Measurements from ENCODE around the gene PLK5.
"Not testable (repeated sequence)": the region's sequence is repeated elsewhere in the genome, so short reads cannot be mapped to it uniquely, and the experiment has no call there.

Gene PLK5

GRCh38 chr19:1509602-1510441 is 14.1 kb upstream of the PLK5 start:
- no peak for DNase-seq

GRCh38 chr19:1510442-1510806 is 13.5 kb upstream of the PLK5 start:
- DNase-seq: no peak

DNA sequence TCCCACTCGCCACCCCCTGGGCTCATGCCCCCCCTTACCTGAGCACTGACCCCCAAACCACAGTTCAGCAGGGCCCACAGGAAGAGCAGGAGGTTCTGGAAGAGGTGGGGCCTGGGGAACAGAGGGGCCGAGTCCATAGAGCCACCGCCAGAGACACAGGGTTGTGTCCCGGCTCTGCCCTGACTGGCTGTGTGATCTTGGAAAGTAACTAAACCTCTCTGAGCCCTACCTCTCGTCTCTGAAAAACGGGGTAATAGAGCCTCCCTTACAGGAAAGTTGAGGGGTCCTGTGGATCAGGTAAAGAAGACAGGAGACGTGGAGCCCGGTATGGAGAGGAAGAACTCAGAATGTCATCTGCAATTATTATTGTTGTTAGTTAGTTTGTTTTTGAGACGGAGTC is 13.1 kb upstream of the PLK5 start:
- no peak for DNase-seq

DNA sequence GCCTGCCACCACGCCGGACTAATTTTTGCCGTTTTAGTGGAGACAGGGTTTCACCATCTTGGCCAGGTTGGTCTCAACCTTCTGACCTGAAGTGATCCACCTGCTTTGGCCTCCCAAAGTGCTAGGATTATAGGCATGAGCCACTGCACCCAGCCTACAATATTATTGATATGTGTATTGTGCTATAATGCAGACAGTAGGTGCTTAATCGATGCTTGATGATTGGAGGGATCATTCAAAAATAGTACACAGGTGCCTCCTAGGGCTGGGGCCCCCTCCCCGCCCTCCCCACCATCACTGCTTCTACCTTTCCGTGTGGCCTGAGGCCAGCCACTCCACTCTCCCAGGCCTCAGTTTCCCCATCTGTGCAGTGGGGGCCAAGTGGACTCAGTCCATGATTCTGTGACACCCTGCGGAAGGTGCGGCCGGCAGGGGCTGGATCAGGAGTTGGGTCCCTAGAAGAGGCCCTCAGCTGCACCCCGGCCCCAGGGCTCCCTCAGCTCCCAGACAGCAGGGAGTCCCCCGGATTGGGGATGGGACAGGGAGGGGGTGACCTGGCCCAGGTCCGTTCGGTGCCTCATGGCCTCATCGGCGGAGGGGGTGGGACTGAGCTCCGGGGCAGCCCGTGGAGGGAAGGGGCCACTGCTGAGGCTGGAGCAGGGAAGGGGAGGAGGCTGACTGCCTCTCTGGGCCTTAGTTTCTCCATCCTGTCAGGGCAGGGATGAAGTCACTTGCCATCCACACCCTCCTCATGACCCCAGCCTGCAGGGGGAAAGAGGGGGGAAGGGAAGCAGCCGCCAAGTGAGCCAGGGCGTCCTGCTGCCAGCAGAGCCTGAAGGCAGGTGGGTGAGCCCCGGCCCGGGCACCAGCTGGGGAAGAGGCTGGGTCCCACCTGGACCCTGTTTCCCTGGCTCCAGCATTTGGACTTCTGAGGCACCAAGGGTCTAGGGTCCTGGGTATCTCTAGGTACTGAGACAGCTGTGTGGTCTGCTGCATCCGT is 12.3 kb upstream of the PLK5 start:
- no peak for DNase-seq

GRCh38 chr19:1512671-1513498 is 11.0 kb upstream of the PLK5 start, which contains the start of gene ADAMTSL5:
Gene ADAMTSL5 (minus strand): TSS chr19:1513019. CDS start chr19:1510943, 2,076 bp downstream.
- no peak for DNase-seq

- DNase-seq: no peak
Observed at GRCh38 chr19:1513499-1514294, 10.2 kb upstream of the PLK5 start.

DNA sequence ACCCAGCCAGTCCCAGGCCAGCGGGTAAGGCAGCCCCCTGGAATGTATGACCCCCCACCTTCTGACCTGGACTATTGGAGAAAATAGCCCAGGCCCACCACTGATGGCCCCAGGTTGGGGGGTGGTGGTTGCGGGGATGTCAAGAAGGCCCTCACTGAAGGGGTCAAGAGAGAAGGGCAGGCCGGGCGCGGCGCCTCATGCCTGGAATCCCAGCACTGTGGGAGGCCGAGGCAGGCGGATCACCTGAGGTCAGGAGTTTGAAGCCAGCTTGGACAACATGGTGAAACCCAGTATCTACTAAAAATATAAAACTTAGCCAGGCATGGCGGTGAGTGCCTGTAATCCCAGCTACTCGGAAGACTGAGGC is 9.6 kb upstream of the PLK5 start:
- no peak for DNase-seq

DNA sequence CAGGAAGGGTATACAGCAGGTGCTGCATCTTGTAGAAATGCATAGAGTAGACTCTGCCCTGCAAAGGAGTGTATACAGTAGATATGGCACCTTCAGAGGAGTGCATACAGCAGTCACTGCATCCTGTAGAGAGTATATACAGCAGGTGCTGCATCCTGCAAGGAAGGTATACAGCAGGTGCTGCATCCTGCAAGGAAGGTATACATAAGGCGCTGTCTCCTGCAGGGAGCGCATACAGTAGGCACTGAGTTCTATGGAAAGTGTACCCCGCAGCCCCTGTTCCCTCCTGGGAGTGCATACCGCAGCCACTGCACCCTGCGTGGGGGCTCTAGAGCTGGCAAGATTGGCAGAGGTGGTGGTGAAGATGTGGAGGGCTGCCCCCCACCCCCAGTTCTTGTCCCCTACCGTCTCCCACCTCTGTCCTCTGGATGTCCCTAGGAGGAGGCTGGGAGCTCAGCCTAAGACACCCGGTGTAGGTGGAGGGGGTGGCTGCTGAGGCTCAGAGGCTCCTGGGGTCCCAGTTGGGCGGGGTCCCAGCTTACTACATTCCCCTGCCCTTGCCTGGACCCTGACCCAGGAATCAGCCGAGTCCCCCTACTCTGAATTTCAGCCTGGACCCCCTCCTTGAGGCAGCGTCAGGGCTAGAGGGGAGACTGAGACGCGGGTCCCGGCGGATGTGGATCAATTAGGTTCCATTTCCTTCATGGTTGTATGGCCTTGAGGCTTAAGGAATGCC is 8.7 kb upstream of the PLK5 start:
- DNase-seq: no peak

- no peak for DNase-seq
Observed at GRCh38 chr19:1516395-1516753, 7.5 kb upstream of the PLK5 start.

DNA sequence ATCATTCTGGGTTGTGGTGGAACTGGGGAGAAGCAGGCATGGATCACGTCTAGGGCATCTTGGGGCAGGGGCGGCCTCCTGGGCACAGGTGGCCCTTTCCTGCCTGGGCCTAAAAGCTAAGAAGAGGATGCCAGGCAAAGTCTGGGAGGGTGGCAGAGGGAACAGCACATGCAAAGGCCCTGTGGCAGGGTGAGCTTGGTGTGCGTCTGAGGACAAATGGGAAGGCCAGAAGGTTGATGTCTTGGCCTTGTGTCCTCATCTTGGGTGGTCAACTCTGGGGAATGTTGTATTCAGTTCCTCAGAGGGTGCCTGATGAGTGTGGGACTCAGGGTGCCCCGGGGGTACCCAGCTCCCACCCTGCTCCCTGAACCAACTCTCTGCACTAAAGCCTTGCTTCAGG is 5.4 kb upstream of the PLK5 start:
- no peak for DNase-seq

DNA sequence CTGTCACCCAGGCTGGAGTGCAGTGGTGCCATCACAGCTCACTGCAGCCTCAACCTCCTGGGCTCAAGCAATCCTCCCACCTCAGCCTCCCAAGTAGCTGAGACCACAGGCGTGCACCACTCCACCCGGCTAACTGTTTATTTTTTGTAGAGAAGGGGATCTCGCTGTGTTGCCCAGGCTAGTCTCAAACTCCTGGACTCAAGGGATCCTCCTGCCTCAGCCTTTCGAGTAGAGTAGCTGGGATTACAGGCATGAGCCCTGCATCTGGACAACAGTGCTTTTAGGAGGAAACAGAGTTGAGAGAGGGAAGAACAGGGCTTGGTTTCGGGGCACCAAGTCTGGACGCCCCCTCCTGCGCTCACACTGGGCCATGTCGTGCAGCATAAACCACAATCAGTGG is 4.1 kb upstream of the PLK5 start:
- DNase-seq: not testable (repeated sequence)

GRCh38 chr19:1520203-1520780 is 3.6 kb upstream of the PLK5 start:
- no peak for DNase-seq

GRCh38 chr19:1521636-1522035 is 2.2 kb upstream of the PLK5 start:
- no peak for DNase-seq

GRCh38 chr19:1522061-1522460 is 1.8 kb upstream of the PLK5 start:
- DNase-seq: no peak

DNA sequence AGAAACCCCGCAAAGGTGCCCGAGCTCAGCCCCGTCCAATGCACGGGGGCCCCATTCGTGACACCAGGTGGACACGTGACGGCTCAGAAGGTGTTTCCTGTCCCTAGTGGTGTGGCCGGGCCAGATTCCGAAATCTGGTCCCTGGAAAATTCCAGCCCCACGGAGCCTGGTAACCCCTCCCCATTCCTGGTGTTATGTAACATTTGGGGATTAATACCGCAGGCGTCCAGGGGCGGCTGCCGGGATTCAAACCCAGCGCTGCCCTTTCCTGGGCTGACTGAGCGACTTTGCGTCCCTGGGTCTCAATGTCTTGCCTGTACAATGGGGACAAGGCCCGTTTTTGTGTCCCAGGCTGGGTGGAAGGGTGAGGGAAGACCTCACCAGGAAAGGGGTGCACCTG is 1.0 kb upstream of the PLK5 start:
- no peak for DNase-seq

DNA sequence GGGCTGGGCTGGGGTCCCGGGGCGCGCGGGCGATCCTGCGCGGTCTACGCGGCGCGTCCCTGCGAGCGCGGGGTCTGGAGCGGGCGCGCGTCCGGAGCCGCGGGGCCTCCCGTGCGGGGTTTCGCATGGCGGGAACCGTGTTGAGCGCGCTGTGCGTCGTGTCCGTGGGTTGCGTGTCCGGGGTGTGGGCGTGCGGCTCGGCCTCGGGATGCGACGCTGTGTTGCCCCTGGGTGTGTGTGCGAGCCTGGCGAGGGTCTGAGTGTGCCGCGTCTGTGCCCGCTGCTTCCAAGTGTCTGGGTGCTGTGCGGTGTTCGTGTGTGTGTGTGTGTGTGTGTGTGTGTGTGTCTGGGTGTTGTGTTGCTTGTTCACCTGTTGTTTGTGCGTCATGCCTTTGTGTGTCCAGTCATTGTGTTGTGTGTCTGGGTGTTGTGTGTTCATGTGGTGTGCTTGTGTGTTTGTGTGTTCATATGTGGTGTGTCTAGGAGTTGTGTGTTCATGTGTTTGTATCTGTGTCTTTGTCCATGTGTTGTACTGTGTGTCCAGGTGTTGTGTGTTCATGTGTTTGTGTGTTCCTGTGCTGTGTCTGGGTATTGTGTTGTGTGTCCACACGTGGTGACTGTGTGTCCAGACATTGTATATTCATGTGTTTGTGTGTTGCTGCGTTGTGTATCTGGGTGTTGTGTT is 552 bp downstream of the PLK5 start:
- no peak for DNase-seq

DNA sequence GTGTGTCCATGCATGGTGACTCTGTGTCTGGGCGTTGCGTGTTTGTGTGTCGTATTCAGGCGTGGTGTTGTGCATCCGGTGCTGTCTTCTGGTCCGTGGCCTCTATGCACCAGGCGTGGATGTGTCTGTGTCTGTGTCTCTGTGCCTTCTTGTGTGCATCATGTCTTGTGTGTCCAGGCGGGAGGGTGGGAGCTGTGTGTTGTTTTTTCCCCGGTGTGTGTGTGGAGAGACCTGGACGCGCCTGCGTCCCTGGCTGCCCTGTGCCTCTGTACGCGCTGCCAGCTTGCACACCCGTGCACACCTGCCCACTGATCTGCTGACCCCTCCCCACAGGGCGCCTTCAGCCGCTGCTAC is 1.1 kb downstream of the PLK5 start:
- DNase-seq: no peak

DNA sequence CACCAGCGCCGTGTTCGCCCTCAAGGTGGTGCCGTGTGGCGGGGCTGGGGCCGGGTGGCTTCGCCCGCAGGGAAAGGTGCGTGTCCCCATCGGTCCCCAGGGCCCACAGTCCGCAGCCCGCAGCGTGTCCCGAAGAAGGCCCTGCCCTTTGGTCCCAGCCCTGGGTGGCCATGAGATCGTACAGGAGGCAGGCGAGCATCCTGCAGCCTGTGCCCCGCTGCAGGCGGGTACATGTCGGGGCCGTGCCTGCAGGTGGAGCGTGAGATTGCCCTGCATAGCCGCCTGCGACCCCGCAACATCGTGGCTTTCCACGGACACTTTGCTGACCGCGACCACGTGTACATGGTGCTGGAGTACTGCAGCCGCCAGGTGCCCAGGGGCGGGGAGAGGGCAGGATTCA is 1.5 kb downstream of the PLK5 start:
- DNase-seq: no peak

DNA sequence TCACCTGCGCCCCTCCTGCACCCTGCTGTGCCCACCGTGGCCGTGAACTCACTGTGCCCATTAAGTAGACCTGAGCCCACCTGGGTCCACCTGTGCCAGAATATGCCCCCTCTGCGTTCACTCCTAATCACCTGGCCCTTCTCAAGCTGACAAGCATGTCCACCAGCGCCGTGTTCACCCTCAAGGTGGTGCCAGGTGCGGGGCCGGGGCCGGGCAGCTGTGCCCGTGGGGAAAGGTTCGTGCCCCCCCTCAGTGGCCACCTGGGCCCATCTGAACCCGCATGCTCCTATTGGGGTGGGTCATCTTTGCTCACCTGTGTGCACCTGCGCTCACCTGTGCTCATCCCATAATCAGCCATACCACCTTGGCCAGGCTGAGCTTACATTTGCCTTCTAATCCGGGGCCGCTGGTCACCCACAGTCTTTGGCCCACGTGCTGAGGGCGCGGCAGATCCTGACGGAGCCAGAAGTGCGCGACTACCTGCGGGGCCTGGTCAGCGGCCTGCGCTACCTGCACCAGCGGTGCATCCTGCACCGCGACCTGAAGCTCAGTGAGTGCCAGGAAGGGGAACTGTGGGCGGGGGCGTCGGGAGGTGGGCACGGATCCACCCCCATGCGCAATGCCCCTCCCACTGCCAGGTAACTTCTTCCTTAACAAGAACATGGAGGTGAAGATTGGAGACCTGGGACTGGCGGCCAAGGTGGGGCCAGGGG is 2.3 kb downstream of the PLK5 start:
- no peak for DNase-seq

All from NCI-H345 (cell line).